ENCODE measurements around the gene HOXD9.

- TF ChIP-seq ARNTL (CRISPR knock-in tag; IDR thresholded peaks at IDR 0.05; ENCODE audit: borderline replicate concordance, low read depth) (no peak), PATZ1 (CRISPR knock-in tag; IDR thresholded peaks at IDR 0.05; ENCODE audit: borderline replicate concordance) (no peak), ZC3H10 (CRISPR knock-in tag; IDR thresholded peaks at IDR 0.05) (no peak), RARB (CRISPR knock-in tag; IDR thresholded peaks at IDR 0.05) (no peak), PPARA (CRISPR knock-in tag; IDR thresholded peaks at IDR 0.05; ENCODE audit: borderline replicate concordance) (no peak), ZNF70 (CRISPR knock-in tag; IDR thresholded peaks at IDR 0.05) (no peak), POU6F1 (CRISPR knock-in tag; IDR thresholded peaks at IDR 0.05; ENCODE audit: borderline replicate concordance, low read depth) (no peak), SNAI2 (CRISPR knock-in tag; IDR thresholded peaks at IDR 0.05) (no peak), ZFP3 (CRISPR knock-in tag; IDR thresholded peaks at IDR 0.05) (no peak), CREB5 (CRISPR knock-in tag; IDR thresholded peaks at IDR 0.05; ENCODE audit: low read depth) (no peak), CSRNP3 (CRISPR knock-in tag; IDR thresholded peaks at IDR 0.05) (no peak), ZNF565 (CRISPR knock-in tag; conservative IDR thresholded peaks at IDR 0.05; ENCODE audit: low read depth) (no peak), ZFP30 (CRISPR knock-in tag; IDR thresholded peaks at IDR 0.05) (no peak), ZNF8 (CRISPR knock-in tag; IDR thresholded peaks at IDR 0.05) (no peak)
Measured at GRCh38 chr2:176085861-176086771, 36.4 kb upstream of the HOXD9 start.
